Activated CD4-positive, alpha-beta T cell treated with anti-CD3 and anti-CD28 coated beads for 36 hours (primary cell): ENCODE measurements around the gene RNF123. TPM values are rescaled to one million over a fixed set of nuclear protein-coding genes. Genes with fewer than 3 reads are reported as not detected.

Experiments used
- ATAC-seq: fragments of 200-7000 bp; cut with Tn5 transposase; one replicate; pipeline ENCODE4 v1.10.0; 2021; ENCODE audit warnings: mild to moderate bottlenecking, moderate library complexity
- CTCF ChIA-PET: fragments of 350-600 bp; sonication (Branson Sonifier 250); formaldehyde crosslinking; loops from one replicate; lab custom pipeline; 2021; ENCODE audit warnings: antibody characterized with exemption; lab: Charles Lee
- POLR2A ChIA-PET: fragments of 350-600 bp; sonication (Branson Sonifier 250); formaldehyde crosslinking; loops from one replicate; lab custom pipeline; 2021; ENCODE audit warnings: antibody characterized with exemption, inconsistent platforms; lab: Charles Lee
- DNase-seq: peaks from one replicate; pipeline ENCODE4 v3.0.0-alpha.2; 2020
- H3K27ac Mint-ChIP-seq: one replicate; pipeline ENCODE4 v1.8.0; 2021; ENCODE audit warnings: mixed read lengths
- H3K27me3 Mint-ChIP-seq: one replicate; pipeline ENCODE4 v1.8.0; 2021; ENCODE audit warnings: mixed read lengths
- H3K36me3 Mint-ChIP-seq: one replicate; pipeline ENCODE4 v1.8.0; 2021; ENCODE audit warnings: low read depth, mixed read lengths
- H3K4me1 Mint-ChIP-seq: one replicate; pipeline ENCODE4 v1.8.0; 2021; ENCODE audit warnings: mixed read lengths
- H3K4me3 Mint-ChIP-seq: one replicate; pipeline ENCODE4 v1.8.0; 2021; ENCODE audit warnings: mild to moderate bottlenecking, moderate library complexity, mixed read lengths
- H3K9me3 Mint-ChIP-seq: one replicate; pipeline ENCODE4 v1.8.0; 2021; ENCODE audit warnings: low read depth, mixed read lengths
- intact Hi-C, 2 experiments: fragments of 100-400 bp; cut with DNase I in 1 of 2; cut with micrococcal nuclease in 1 of 2; formaldehyde crosslinking; loops; one replicate each; pipeline versions ENCODE4 v1.14.2 to v1.15.1; 2022 to 2024; cut with DNase I, micrococcal nuclease
- total RNA-seq, 2 experiments: library from RNA; stranded (reverse); gene quantifications; one replicate each; pipeline ENCODE4 v1.2.3, GENCODE V29; 2021

RNF123 gene
- total RNA-seq, 2 experiments from 2014 or later = 25.2 to 32.7 TPM

GRCh38 chr3:49650637-49651036 is 38.7 kb upstream of the RNF123 start:
- DNase-seq (no peak), ATAC-seq (no peak)
- no peaks in the 10 kb centered on the region for H3K36me3 Mint-ChIP-seq
- POLR2A ChIA-PET = no interaction called here
- H3K4me3 Mint-ChIP-seq = no peak overlapping the region
- CTCF ChIA-PET = no interaction called here
- H3K27ac Mint-ChIP-seq = no peak overlapping the region
- H3K9me3 Mint-ChIP-seq = no peaks in the 10 kb centered on the region
- intact Hi-C loops = no loop called here
- H3K27me3 Mint-ChIP-seq = no peaks in the 10 kb centered on the region
- H3K4me1 Mint-ChIP-seq = no peaks in the 10 kb centered on the region

DNA sequence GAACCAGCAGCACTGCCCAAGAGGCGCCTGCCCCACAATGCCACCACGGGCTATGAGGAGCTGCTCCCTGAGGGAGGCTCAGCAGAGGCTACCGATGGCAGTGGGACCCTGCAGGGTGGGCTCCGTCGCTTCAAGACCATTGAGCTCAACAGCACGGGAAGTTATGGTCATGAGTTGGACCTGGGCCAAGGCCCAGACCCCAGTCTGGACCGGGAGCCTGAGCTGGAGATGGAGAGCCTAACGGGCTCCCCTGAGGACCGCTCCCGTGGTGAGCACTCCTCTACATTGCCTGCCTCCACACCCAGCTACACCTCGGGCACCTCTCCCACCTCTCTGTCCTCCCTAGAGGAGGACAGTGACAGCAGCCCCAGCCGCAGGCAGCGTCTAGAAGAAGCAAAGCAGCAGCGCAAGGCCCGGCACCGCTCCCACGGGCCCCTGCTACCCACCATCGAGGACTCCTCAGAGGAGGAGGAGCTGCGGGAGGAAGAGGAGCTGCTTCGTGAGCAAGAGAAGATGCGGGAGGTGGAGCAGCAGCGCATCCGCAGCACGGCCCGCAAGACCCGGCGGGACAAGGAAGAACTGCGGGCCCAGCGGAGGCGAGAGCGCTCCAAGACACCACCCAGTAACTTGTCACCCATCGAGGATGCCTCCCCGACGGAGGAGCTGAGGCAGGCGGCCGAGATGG is 37.0 kb upstream of the RNF123 start:
- intact Hi-C loops = no loop called here
- peaks cover 2% of the 10 kb centered on the region for H3K27me3 Mint-ChIP-seq
- H3K36me3 Mint-ChIP-seq = no peaks in the 10 kb centered on the region
- ChIA-PET CTCF (interaction anchor here (0.9 to 1.4 kb wide), 2 partner anchors 19 to 528 kb away, joined by 3 to 4 read pairs; no protein-coding TSS in a partner anchor), POLR2A (no interaction called here)
- H3K27ac Mint-ChIP-seq = no peak overlapping the region
- DNase-seq = no peak
- H3K4me1 Mint-ChIP-seq = no peaks in the 10 kb centered on the region
- H3K9me3 Mint-ChIP-seq = no peaks in the 10 kb centered on the region
- no peak for ATAC-seq
- H3K4me3 Mint-ChIP-seq = no peak overlapping the region

GRCh38 chr3:49652903-49653415 is 36.4 kb upstream of the RNF123 start:
- Mint-ChIP-seq H3K27me3 (peaks cover 2% of the 10 kb centered on the region), H3K4me1 (no peaks in the 10 kb centered on the region), H3K27ac (no peak overlapping the region), H3K9me3 (no peaks in the 10 kb centered on the region), H3K36me3 (no peaks in the 10 kb centered on the region), H3K4me3 (no peak overlapping the region)
- ChIA-PET CTCF (interaction anchor here (0.9 to 1.4 kb wide), 2 partner anchors 19 to 529 kb away, joined by 3 to 4 read pairs; no protein-coding TSS in a partner anchor), POLR2A (no interaction called here)
- intact Hi-C loops = no loop called here
- DNase-seq (no peak), ATAC-seq (no peak)

- CTCF ChIA-PET = interaction anchor here (1.4 kb wide), 1 partner anchor 18 kb away, joined by 4 read pairs; no protein-coding TSS in a partner anchor
- Mint-ChIP-seq H3K4me3 (no peak overlapping the region), H3K27me3 (peaks cover 2% of the 10 kb centered on the region), H3K4me1 (no peaks in the 10 kb centered on the region), H3K36me3 (no peaks in the 10 kb centered on the region), H3K9me3 (no peaks in the 10 kb centered on the region), H3K27ac (no peak overlapping the region)
- ATAC-seq (no peak), DNase-seq (no peak)
- intact Hi-C loops = no loop called here
- POLR2A ChIA-PET = no interaction called here
These were observed 35.7 kb upstream of the RNF123 start for GRCh38 chr3:49653621-49654020.

- CTCF ChIA-PET = interaction anchor here (0.8 kb wide), 1 partner anchor 115 kb away, joined by 5 read pairs; no protein-coding TSS in a partner anchor
- intact Hi-C loops = no loop called here
These were observed 35.1 kb upstream of the RNF123 start for GRCh38 chr3:49654176-49654825.

GRCh38 chr3:49654955-49655556 is 34.3 kb upstream of the RNF123 start:
- Mint-ChIP-seq H3K4me1 (no peaks in the 10 kb centered on the region), H3K36me3 (no peaks in the 10 kb centered on the region), H3K4me3 (no peak overlapping the region), H3K9me3 (no peaks in the 10 kb centered on the region), H3K27me3 (peaks cover 2% of the 10 kb centered on the region), H3K27ac (no peak overlapping the region)
- DNase-seq = no peak
- no peak for ATAC-seq
- intact Hi-C loops = no loop called here
- CTCF ChIA-PET = interaction anchor here (0.7 to 0.8 kb wide), 3 partner anchors 116 to 135 kb away, joined by 3 to 5 read pairs (median 3); no protein-coding TSS in a partner anchor
- POLR2A ChIA-PET = no interaction called here

More at GRCh38 chr3:49654176-49654825, 35.1 kb upstream of the RNF123 start:
- H3K4me1 Mint-ChIP-seq = no peaks in the 10 kb centered on the region
- no peak for ATAC-seq
- peaks cover 2% of the 10 kb centered on the region for H3K27me3 Mint-ChIP-seq
- POLR2A ChIA-PET = no interaction called here
- DNase-seq = no peak
- no peak overlapping the region for H3K27ac Mint-ChIP-seq
- no peaks in the 10 kb centered on the region for H3K9me3 Mint-ChIP-seq
- no peaks in the 10 kb centered on the region for H3K36me3 Mint-ChIP-seq
- no peak overlapping the region for H3K4me3 Mint-ChIP-seq

GRCh38 chr3:49655731-49656285 is 33.5 kb upstream of the RNF123 start:
- Mint-ChIP-seq H3K36me3 (no peaks in the 10 kb centered on the region), H3K4me1 (no peaks in the 10 kb centered on the region), H3K9me3 (no peaks in the 10 kb centered on the region), H3K27me3 (peaks cover 2% of the 10 kb centered on the region), H3K27ac (no peak overlapping the region), H3K4me3 (no peak overlapping the region)
- POLR2A ChIA-PET = no interaction called here
- no peak for ATAC-seq
- intact Hi-C loops = no loop called here
- no peak for DNase-seq
- CTCF ChIA-PET = interaction anchor here (0.7 to 1.7 kb wide), 3 partner anchors 116 to 152 kb away, joined by 3 to 9 read pairs (median 4); no protein-coding TSS in a partner anchor

DNA sequence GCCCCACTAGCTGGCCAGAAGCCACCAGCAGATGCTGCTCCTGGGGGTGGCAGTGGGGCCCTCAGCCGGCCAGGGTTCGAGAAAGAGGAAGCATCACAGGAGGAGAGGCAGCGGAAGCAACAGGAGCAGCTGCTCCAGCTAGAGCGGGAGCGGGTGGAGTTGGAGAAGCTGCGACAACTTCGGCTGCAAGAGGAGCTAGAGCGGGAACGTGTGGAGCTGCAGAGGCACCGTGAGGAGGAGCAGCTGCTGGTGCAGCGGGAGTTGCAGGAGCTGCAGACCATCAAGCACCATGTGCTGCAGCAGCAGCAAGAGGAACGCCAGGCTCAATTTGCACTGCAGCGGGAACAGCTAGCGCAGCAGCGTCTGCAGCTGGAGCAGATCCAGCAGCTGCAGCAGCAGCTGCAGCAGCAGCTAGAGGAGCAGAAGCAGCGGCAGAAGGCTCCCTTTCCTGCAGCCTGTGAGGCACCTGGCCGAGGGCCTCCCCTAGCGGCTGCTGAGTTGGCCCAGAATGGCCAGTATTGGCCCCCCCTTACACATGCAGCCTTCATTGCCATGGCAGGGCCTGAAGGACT is 32.7 kb upstream of the RNF123 start:
- ChIA-PET CTCF (interaction anchor here (0.5 to 1.7 kb wide), 5 partner anchors 42 to 510 kb away, joined by 3 to 9 read pairs (median 3); no protein-coding TSS in a partner anchor), POLR2A (no interaction called here)
- no peak overlapping the region for H3K4me3 Mint-ChIP-seq
- H3K36me3 Mint-ChIP-seq = no peaks in the 10 kb centered on the region
- H3K9me3 Mint-ChIP-seq = no peaks in the 10 kb centered on the region
- DNase-seq (peak; percentile 20), ATAC-seq (no peak)
- intact Hi-C loops = no loop called here
- no peak overlapping the region for H3K27ac Mint-ChIP-seq
- peaks cover 2% of the 10 kb centered on the region for H3K27me3 Mint-ChIP-seq
- H3K4me1 Mint-ChIP-seq = no peaks in the 10 kb centered on the region

GRCh38 chr3:49657208-49657915 is 32.0 kb upstream of the RNF123 start:
- no peak overlapping the region for H3K27ac Mint-ChIP-seq
- no peak for ATAC-seq
- no peak for DNase-seq
- intact Hi-C loops = no loop called here
- POLR2A ChIA-PET = no interaction called here
- no peaks in the 10 kb centered on the region for H3K36me3 Mint-ChIP-seq
- peaks cover 2% of the 10 kb centered on the region for H3K27me3 Mint-ChIP-seq
- no peaks in the 10 kb centered on the region for H3K4me1 Mint-ChIP-seq
- H3K4me3 Mint-ChIP-seq = no peak overlapping the region
- H3K9me3 Mint-ChIP-seq = no peaks in the 10 kb centered on the region
- CTCF ChIA-PET = interaction anchor here (0.8 to 1.7 kb wide), 2 partner anchors 117 to 509 kb away, joined by 3 to 9 read pairs; no protein-coding TSS in a partner anchor

GRCh38 chr3:49658711-49659110 is 30.6 kb upstream of the RNF123 start:
- POLR2A ChIA-PET = no interaction called here
- DNase-seq (no peak), ATAC-seq (no peak)
- intact Hi-C loops = no loop called here
- Mint-ChIP-seq H3K27ac (no peak overlapping the region), H3K27me3 (peaks cover 2% of the 10 kb centered on the region), H3K9me3 (no peaks in the 10 kb centered on the region), H3K4me3 (no peak overlapping the region), H3K36me3 (no peaks in the 10 kb centered on the region), H3K4me1 (no peaks in the 10 kb centered on the region)
- CTCF ChIA-PET = interaction anchor here (0.6 kb wide), 1 partner anchor 146 kb away, joined by 3 read pairs; no protein-coding TSS in a partner anchor
